Measurements from ENCODE around the gene YKT6. TPM values are rescaled to one million over a fixed set of nuclear protein-coding genes. Genes with fewer than 3 reads are reported as not detected.

Gene YKT6
- total RNA-seq, 1 donor from 2014 or later = 53.3 TPM

DNA sequence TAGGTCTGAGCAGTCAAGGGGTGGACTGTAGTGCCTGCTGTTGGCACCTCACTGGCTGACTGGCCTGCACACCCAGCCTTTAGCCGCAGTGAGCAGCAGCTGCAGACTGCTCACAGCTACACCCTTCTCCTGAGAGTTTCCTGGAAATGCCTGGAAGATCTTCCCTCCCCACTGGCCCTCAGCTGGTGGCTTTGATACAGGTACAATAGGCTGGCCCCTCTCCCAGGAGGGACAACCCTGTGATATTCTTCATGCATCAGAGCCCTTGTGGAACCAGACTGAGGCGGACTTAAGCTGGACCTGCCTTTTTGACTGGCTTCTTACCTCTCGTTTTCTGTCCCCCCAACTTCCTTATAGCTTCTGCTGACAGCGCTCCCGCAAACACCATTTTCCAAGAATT is 18.0 kb upstream of the YKT6 start:
- intact Hi-C loops (cut with micrococcal nuclease) = no loop called here
- Histone ChIP-seq H3K4me3 (no peak overlapping the region), H3K9me3 (replicated peaks) (peaks cover 21% of the 10 kb centered on the region), H3K4me1 (peaks cover 4% of the 10 kb centered on the region), H3K27ac (replicated peaks) (no peak overlapping the region), H3K36me3 (no peaks in the 10 kb centered on the region), H3K27me3 (ENCODE audit: low read depth) (peaks cover 11% of the 10 kb centered on the region)
- no peak for DNase-seq
- TF ChIP-seq, protein P1, sequence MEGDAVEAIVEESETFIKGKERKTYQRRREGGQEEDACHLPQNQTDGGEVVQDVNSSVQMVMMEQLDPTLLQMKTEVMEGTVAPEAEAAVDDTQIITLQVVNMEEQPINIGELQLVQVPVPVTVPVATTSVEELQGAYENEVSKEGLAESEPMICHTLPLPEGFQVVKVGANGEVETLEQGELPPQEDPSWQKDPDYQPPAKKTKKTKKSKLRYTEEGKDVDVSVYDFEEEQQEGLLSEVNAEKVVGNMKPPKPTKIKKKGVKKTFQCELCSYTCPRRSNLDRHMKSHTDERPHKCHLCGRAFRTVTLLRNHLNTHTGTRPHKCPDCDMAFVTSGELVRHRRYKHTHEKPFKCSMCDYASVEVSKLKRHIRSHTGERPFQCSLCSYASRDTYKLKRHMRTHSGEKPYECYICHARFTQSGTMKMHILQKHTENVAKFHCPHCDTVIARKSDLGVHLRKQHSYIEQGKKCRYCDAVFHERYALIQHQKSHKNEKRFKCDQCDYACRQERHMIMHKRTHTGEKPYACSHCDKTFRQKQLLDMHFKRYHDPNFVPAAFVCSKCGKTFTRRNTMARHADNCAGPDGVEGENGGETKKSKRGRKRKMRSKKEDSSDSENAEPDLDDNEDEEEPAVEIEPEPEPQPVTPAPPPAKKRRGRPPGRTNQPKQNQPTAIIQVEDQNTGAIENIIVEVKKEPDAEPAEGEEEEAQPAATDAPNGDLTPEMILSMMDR (IDR thresholded peaks at IDR 0.05; ENCODE audit: borderline replicate concordance) = no peak

DNA sequence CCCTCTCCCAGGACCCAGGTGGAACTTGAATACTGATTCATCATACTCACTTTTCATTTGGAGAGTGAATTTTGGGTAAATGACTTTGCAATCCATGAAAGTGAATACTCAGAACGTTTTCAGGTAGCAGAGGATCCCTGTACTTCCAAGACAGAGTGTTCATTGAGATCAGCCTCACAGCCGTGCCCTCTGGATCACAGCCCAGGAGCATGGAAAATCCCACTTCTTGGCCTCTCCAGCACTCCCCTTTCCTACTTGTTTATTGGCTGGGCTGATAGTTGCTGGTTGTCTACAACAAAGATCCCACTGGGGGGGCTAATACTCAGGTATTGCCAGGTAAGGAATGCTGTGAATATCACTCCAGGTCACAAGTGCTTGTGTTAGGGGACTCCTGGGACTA is 17.4 kb upstream of the YKT6 start:
- no peak overlapping the region for H3K4me3 ChIP-seq
- intact Hi-C loops (cut with micrococcal nuclease) = no loop called here
- no peak for DNase-seq
- H3K9me3 ChIP-seq (replicated peaks) = peaks cover 21% of the 10 kb centered on the region
- peaks cover 11% of the 10 kb centered on the region for H3K27me3 ChIP-seq (ENCODE audit: low read depth)
- H3K36me3 ChIP-seq = no peaks in the 10 kb centered on the region
- H3K27ac ChIP-seq (replicated peaks) = no peak overlapping the region
- H3K4me1 ChIP-seq = no peaks in the 10 kb centered on the region
- TF ChIP-seq, protein P1 (IDR thresholded peaks at IDR 0.05; ENCODE audit: borderline replicate concordance) = no peak

DNA sequence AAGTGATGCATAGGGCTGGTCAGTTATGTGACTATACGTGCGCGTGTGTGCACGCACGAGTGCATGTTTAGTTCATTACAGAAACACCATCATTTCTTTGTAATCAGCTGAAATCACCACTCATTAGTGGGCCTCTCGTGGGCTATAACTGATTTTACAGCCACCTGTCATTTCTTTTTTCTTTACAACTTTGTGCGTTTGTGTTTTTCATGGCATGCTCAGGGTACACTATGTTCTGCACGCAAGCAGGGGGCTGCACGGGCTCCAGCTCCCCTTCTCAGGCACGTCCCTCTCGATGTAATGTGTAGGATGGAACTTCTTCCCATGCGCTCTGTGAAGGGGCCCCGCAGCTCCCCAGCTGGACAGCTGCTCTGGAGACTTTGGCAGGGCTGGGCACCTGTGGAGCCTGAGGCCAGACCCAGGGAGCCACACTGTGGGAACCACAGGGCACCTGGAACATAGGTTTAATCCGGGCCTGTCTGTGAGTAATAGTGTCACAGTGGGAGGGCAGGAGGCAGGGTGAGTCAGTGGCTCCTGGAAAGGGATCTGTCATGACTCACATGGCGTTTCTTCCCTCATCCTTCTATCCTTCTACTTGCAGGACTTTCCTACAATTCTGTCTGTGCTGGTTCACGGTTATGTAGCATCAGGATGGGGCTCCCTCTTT is 16.4 kb upstream of the YKT6 start:
- DNase-seq = no peak
- no peaks in the 10 kb centered on the region for H3K4me1 ChIP-seq
- H3K4me3 ChIP-seq = no peak overlapping the region
- no peak overlapping the region for H3K27ac ChIP-seq (replicated peaks)
- TF ChIP-seq, protein P1 (IDR thresholded peaks at IDR 0.05; ENCODE audit: borderline replicate concordance) = no peak
- H3K27me3 ChIP-seq (ENCODE audit: low read depth) = peaks cover 14% of the 10 kb centered on the region
- H3K9me3 ChIP-seq (replicated peaks) = peaks cover 21% of the 10 kb centered on the region
- intact Hi-C loops (cut with micrococcal nuclease) = no loop called here
- no peaks in the 10 kb centered on the region for H3K36me3 ChIP-seq

DNA sequence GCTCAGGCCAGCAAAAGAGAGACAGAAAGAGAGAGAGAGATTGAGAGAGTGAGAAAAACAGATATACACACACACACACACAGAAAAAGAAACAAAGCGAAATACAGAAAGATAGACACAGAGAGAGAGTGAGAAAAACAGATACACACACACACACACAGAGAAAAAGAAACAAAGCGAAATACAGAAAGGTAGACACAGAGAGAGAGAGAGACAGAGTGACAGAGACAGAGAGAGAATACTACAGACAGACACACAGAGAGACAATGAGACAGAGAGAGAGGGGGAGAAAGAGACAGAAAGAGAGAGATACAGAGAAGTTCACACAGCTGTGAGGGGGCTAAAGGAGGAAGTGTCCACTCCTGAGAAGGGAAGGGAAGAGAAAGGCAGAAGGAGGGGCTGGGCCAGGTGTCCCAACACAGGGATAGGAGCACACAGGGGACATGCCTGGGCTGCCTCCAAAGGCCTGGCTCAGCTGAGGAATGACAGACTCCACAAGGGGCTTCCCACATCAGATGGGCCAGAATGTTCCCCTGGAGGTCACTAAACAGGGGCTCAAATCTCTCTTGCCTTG is 15.8 kb upstream of the YKT6 start:
- no peak overlapping the region for H3K4me3 ChIP-seq
- H3K36me3 ChIP-seq = no peaks in the 10 kb centered on the region
- TF ChIP-seq, protein P1 (IDR thresholded peaks at IDR 0.05; ENCODE audit: borderline replicate concordance) = no peak
- no peak overlapping the region for H3K27ac ChIP-seq (replicated peaks)
- H3K4me1 ChIP-seq = no peaks in the 10 kb centered on the region
- peaks cover 21% of the 10 kb centered on the region for H3K9me3 ChIP-seq (replicated peaks)
- H3K27me3 ChIP-seq (ENCODE audit: low read depth) = peaks cover 20% of the 10 kb centered on the region
- DNase-seq = no peak
- intact Hi-C loops (cut with micrococcal nuclease) = no loop called here

DNA sequence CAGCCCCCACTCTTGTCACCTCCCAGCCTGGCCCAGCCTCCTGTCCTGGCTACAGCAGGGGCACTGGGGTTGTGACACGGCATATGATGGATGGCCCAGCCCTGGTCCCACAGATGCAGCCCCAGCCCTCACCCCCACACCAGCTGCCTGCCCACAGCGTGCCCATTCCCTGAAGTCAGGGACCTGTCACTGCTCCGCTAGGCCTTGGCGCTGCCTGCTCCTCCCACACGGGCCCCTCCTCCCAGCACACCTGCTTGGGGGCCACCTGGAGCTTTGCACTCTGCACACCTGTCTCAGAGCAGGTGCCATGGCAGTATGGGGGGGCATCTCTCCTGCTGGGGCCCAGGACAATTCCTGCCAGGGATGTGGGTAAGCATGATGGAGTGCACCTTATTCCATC is 15.0 kb upstream of the YKT6 start:
- H3K27me3 ChIP-seq (ENCODE audit: low read depth) = peaks cover 20% of the 10 kb centered on the region
- no peak for DNase-seq
- intact Hi-C loops (cut with micrococcal nuclease) = no loop called here

More for the DNA sequence above, 15.0 kb upstream of the YKT6 start:
- Histone ChIP-seq H3K27ac (replicated peaks) (no peak overlapping the region), H3K4me1 (no peaks in the 10 kb centered on the region), H3K4me3 (no peak overlapping the region), H3K9me3 (replicated peaks) (peaks cover 21% of the 10 kb centered on the region), H3K36me3 (no peaks in the 10 kb centered on the region)
- TF ChIP-seq, protein P1 (IDR thresholded peaks at IDR 0.05; ENCODE audit: borderline replicate concordance) = no peak

Data from left ventricle myocardium inferior (tissue), 1 donor.